OCI-LY1 (cell line): Measurements from ENCODE around the gene PKD2L2.

Experiments
- H2AFZ ChIP-seq: fragments of 200-600 bp; sonication (generic), shearing (Covaris generic); 2 replicates; pipeline ENCODE4 v1.6.0; 2014; ENCODE audit warnings: antibody characterized with exemption, mild to moderate bottlenecking, low read length
- H3F3A ChIP-seq: fragments of 200-600 bp; sonication (generic), shearing (Covaris generic); 2 replicates; pipeline ENCODE4 v1.6.0; 2014; ENCODE audit warnings: mild to moderate bottlenecking, antibody characterized with exemption, low read length, moderate library complexity; ENCODE audit not compliant: insufficient read depth
- H3K27ac ChIP-seq: fragments of 200-600 bp; sonication (generic); 2 replicates; pipeline ENCODE4 v1.5.1; 2014; ENCODE audit warnings: low read length, mixed run types, mild to moderate bottlenecking, low read depth; ENCODE audit not compliant: poor library complexity, severe bottlenecking
- H3K27me3 ChIP-seq: fragments of 200-600 bp; sonication (generic); 2 replicates; pipeline ENCODE4 v1.6.0; 2014; ENCODE audit warnings: antibody characterized with exemption, mild to moderate bottlenecking, low read length, moderate library complexity; ENCODE audit not compliant: insufficient read depth
- H3K36me3 ChIP-seq: fragments of 200-600 bp; sonication (generic); 2 replicates; pipeline ENCODE4 v1.6.1; 2014; ENCODE audit warnings: mild to moderate bottlenecking, antibody characterized with exemption, low read length, moderate library complexity, mixed read lengths; ENCODE audit not compliant: insufficient read depth
- H3K4me1 ChIP-seq: fragments of 200-600 bp; sonication (generic); 2 replicates; pipeline ENCODE4 v1.5.1; 2014; ENCODE audit warnings: mild to moderate bottlenecking, low read length, moderate library complexity; ENCODE audit not compliant: insufficient read depth, severe bottlenecking
- H3K4me2 ChIP-seq: fragments of 200-600 bp; sonication (generic), shearing (Covaris generic); 2 replicates; pipeline ENCODE4 v1.6.1; 2014; ENCODE audit warnings: low read length
- H3K4me3 ChIP-seq: fragments of 200-600 bp; sonication (generic); 2 replicates; pipeline ENCODE4 v1.5.1; 2014; ENCODE audit warnings: low read length, low read depth, mild to moderate bottlenecking, mixed read lengths; ENCODE audit not compliant: poor library complexity, severe bottlenecking
- H3K79me2 ChIP-seq: fragments of 200-600 bp; shearing (Covaris generic); 2 replicates; pipeline ENCODE4 v1.6.1; 2016; ENCODE audit warnings: mixed run types, low read length, mixed read lengths; ENCODE audit not compliant: insufficient read depth
- H3K9ac ChIP-seq: fragments of 200-600 bp; sonication (generic), shearing (Covaris generic); 2 replicates; pipeline ENCODE4 v1.6.1; 2014; ENCODE audit warnings: mild to moderate bottlenecking, low read length, mixed read lengths
- H3K9me2 ChIP-seq: fragments of 200-600 bp; sonication (generic), shearing (Covaris generic); 2 replicates; pipeline ENCODE4 v1.6.1; 2014; ENCODE audit warnings: low read depth, mild to moderate bottlenecking, low read length, mixed read lengths
- H3K9me3 ChIP-seq: fragments of 200-600 bp; shearing (Covaris generic); 2 replicates; pipeline ENCODE4 v1.6.1; 2014; ENCODE audit warnings: low read length, mixed read lengths
- H4K20me1 ChIP-seq: fragments of 200-600 bp; sonication (generic), shearing (Covaris generic); 2 replicates; pipeline ENCODE4 v1.6.0; 2016; ENCODE audit warnings: mild to moderate bottlenecking, low read length; ENCODE audit not compliant: insufficient read depth
- CTCF ChIP-seq: fragments of 200-600 bp; sonication (generic), shearing (Covaris generic); IDR thresholded peaks from 2 replicates; pipeline ENCODE4 v1.5.1; 2017; ENCODE audit warnings: mild to moderate bottlenecking, antibody characterized with exemption, low read length, moderate library complexity, mixed read lengths
- EZH2 ChIP-seq: fragments of 200-600 bp; sonication (generic), shearing (Covaris generic); IDR thresholded peaks from 2 replicates; pipeline ENCODE4 v1.8.0; 2017; ENCODE audit warnings: borderline replicate concordance, mixed run types, mild to moderate bottlenecking, antibody characterized with exemption, low read length, moderate library complexity, mixed read lengths

The PKD2L2 gene

DNA sequence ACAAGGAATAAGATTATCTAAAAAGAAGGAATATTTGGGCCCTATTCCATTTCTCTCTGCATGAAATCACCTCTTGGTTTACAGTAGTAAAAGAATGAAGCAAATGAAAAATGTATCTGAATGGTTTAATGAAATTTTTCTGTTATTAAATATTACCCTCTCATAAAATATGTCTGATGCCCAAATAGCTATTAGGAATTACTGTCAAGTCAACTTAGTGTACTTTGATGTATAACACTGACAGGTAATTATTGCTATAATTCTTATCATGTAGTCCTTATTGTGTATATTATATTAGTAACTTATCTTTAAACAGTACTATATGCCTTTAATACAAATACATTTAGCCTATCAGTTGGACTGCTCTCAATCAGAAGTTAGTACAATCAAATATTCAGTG lies 13.2 kb upstream of the PKD2L2 start:
- no peaks in the 10 kb centered on the region for H3K9me2 ChIP-seq
- no peaks in the 10 kb centered on the region for H3K27me3 ChIP-seq
- no peak overlapping the region for H3K4me2 ChIP-seq
- H3K4me3 ChIP-seq: no peak overlapping the region
- no peaks in the 10 kb centered on the region for H4K20me1 ChIP-seq
- no peaks in the 10 kb centered on the region for H3F3A ChIP-seq
- no peak overlapping the region for H3K9ac ChIP-seq
- TF ChIP-seq CTCF (no peak), EZH2 (no peak)
- no peaks in the 10 kb centered on the region for H3K79me2 ChIP-seq
- H3K9me3 ChIP-seq: no peaks in the 10 kb centered on the region
- H2AFZ ChIP-seq: no peak overlapping the region
- H3K36me3 ChIP-seq: no peaks in the 10 kb centered on the region
- H3K4me1 ChIP-seq: no peaks in the 10 kb centered on the region
- H3K27ac ChIP-seq: no peak overlapping the region

GRCh38 chr5:137880313-137880712 lies 8.9 kb upstream of the PKD2L2 start:
- Histone ChIP-seq H3K9me3 (no peaks in the 10 kb centered on the region), H3K9ac (no peak overlapping the region), H3K4me3 (no peak overlapping the region)

DNA sequence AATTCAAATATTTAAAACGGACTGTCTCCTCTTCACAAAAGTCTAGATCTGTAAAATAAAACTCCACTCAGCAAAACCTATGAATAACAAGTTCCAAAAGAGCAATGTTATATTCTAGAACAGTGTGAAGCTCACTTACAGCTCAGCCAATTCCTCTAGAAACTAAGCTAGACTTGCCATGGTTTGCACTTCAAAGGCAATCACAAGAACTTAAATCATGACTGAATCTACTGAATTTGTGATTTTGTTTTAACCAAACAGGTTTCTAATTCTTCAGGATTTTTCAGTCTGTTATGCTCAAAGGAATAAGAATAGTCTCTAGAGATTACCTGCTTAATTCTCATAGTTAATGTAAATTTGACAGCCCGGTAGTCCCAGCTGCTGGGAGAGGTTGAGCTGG lies 1.4 kb upstream of the PKD2L2 start:
- Histone ChIP-seq H3K36me3 (no peaks in the 10 kb centered on the region), H3K4me3 (peak overlapping the region; percentile 69), H3K27me3 (no peaks in the 10 kb centered on the region), H2AFZ (no peak overlapping the region), H3K9me2 (no peaks in the 10 kb centered on the region), H3K4me1 (peaks cover 31% of the 10 kb centered on the region), H3K9me3 (no peaks in the 10 kb centered on the region), H3F3A (no peaks in the 10 kb centered on the region), H3K27ac (no peak overlapping the region), H4K20me1 (no peaks in the 10 kb centered on the region), H3K79me2 (no peaks in the 10 kb centered on the region), H3K4me2 (peak overlapping the region; percentile 85), H3K9ac (peak overlapping the region; percentile 82)
- TF ChIP-seq CTCF (no peak), EZH2 (no peak)

More at GRCh38 chr5:137880313-137880712, 8.9 kb upstream of the PKD2L2 start:
- Histone ChIP-seq H3K79me2 (no peaks in the 10 kb centered on the region), H3K4me1 (no peaks in the 10 kb centered on the region), H4K20me1 (no peaks in the 10 kb centered on the region), H3K27ac (no peak overlapping the region), H3K9me2 (no peaks in the 10 kb centered on the region), H3K27me3 (no peaks in the 10 kb centered on the region), H3K4me2 (no peak overlapping the region), H2AFZ (no peak overlapping the region), H3F3A (no peaks in the 10 kb centered on the region), H3K36me3 (no peaks in the 10 kb centered on the region)
- TF ChIP-seq EZH2 (no peak), CTCF (no peak)
